ENCODE measurements around the gene ATXN1L. TPM values are rescaled to one million over a fixed set of nuclear protein-coding genes. Genes with fewer than 3 reads are reported as not detected.

Gene ATXN1L
- total RNA-seq, 4 donors from 2014 or later: 26.5 to 43.3 (median 37.2) TPM

DNA sequence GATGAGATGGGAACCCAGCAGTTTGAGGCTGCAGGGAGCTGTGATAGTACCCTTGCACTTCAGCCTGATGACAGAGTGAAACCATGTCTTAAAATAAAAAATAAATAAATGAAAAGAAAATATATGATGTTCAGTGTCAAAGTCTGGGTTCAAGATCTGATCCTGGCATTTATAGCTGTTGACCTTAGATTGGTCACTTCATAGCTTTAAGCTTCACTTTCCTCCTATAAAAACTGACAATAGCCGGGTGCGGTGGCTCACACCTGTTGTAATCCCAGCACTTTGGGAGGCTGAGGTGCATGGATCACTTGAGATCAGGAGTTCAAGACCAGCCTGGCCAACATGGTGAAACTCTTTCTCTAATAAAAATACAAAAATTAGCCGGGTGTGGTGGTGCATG, 43.4 kb downstream of the ATXN1L start:
- no peak for TF ChIP-seq CTCF (IDR thresholded peaks at IDR 0.05; ENCODE audit: low read depth)

GRCh38 chr16:71893888-71894228, 48.1 kb downstream of the ATXN1L start:
- no peak for TF ChIP-seq CTCF (IDR thresholded peaks at IDR 0.05; ENCODE audit: low read depth)

DNA sequence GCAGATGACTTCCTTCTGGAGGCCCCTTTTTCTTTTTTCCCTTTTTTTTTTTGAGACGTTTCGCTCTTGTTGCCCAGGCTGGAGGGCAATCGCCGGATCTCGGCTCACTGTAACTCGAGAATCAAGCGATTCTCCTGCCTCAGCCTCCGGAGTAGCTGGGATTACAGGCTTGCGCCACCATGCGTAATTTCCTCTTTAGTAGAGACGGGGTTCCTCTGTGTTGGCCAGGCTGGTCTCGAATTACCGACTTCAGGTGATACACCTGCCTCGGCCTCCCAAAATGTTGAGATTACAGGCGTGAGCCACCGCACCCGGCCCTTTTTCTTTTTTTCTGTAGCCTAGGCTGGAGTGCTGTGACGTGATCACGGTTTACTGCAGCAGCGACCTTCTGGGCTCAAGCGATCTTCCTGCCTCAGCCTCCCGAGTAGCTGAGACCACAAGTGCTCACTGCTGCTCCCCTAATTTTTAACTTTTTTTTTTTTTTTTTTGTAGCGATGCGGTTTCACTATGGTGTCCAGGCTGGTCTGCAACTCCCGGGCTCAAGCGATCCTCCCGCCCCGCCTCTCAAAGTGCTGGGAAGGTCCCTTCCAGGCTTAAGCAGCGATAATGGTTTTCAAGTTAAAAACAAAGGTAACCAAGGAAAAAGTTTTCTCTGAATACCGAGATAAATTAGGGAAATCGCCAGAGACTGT, 48.6 kb downstream of the ATXN1L start:
- TF ChIP-seq CTCF (IDR thresholded peaks at IDR 0.05; ENCODE audit: low read depth): no peak

DNA sequence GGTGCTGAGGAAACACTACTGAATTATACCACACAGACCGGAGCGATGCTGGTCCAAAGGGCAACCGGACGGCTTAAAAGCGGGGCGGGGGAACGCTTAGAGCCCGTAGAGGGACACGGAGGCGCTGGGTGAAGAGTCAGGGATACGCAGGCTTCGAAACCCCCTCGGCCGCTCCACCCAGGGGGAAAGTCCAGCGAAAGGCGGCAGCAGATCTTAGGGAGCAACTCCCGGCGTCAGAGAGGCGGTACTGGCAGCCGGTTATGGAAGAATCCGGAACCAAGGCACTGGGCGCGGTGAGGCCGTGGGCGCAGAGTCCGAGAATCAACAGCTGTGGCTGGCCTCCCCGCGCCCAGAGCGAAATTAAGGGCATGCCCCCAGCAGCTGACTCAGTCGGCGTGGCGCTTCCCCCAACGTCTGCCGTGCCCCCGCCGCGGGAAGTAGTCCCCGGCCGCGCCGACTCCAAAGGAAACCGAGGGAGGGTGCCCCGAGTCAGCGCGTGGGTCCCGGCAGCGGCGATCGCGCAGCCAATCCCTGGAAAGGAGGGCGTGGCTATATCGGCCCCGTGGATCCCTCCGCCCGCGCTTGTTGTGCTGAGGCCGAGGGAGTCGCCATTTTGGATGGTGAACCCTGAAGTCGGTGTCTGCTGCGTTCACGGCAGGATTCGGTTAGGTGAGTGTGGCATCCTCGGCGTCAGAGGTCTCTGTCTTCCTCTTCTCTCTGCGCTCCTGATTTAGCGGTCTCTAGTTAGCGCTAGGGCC, 49.3 kb downstream of the ATXN1L start, which contains the start of gene IST1:
Gene IST1, plus strand, starts transcription at position 611 of the 758 bp plus-strand sequence. CDS start 20,110 bp downstream, outside the sequence.
- TF ChIP-seq CTCF (IDR thresholded peaks at IDR 0.05; ENCODE audit: low read depth): no peak

- no peak for TF ChIP-seq CTCF (IDR thresholded peaks at IDR 0.05; ENCODE audit: low read depth)
Observed at GRCh38 chr16:71895679-71896365, 50.0 kb downstream of the ATXN1L start.

GRCh38 chr16:71896764-71897368, 51.1 kb downstream of the ATXN1L start:
- TF ChIP-seq CTCF (IDR thresholded peaks at IDR 0.05; ENCODE audit: low read depth): no peak

DNA sequence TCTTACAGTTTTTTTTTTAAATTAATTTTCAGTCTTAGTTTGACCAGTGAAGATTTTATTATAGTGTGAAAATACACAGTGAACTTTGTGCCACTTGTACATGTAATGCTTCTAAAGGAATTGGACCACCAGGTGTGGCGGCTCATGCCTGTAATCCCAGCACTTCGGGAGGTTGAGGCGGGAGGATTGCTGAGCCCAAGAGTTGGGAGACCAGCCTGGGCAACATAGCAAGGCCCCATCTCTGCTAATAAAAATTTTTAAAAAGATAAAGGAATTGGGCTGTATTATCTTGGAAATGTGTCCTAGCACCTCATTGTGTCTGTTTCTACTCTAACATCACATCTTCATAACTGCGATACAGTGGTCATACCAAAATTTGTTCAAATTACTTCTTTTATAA, 53.4 kb downstream of the ATXN1L start:
- TF ChIP-seq CTCF (IDR thresholded peaks at IDR 0.05; ENCODE audit: low read depth): no peak

Data from subcutaneous adipose tissue (tissue), 4 donors.